B cell (primary cell): Measurements from ENCODE around the gene CD28.

ENCODE experiments used
- CTCF ChIP-seq: fragments of 200-600 bp; IDR thresholded peaks from one replicate; pipeline ENCODE4 v1.8.0; 2022; ENCODE audit warnings: antibody characterized with exemption, mild to moderate bottlenecking
- EZH2 ChIP-seq: IDR thresholded peaks from 2 replicates; pipeline ENCODE4 v1.6.1; 2012; ENCODE audit warnings: borderline replicate concordance, low read depth, mild to moderate bottlenecking, moderate library complexity, low read length; ENCODE audit not compliant: insufficient read depth, poor library complexity, severe bottlenecking

GRCh38 chr2:203697190-203697589 lies 9.2 kb upstream of the CD28 start:
- TF ChIP-seq CTCF (no peak), EZH2 (no peak)
